Central memory CD4-positive, alpha-beta T cell (primary cell): ENCODE measurements around the gene TRABD.

ENCODE experiments used
- DNase-seq: peaks from one replicate; pipeline ENCODE4 v3.0.0; 2022

TRABD gene

DNA sequence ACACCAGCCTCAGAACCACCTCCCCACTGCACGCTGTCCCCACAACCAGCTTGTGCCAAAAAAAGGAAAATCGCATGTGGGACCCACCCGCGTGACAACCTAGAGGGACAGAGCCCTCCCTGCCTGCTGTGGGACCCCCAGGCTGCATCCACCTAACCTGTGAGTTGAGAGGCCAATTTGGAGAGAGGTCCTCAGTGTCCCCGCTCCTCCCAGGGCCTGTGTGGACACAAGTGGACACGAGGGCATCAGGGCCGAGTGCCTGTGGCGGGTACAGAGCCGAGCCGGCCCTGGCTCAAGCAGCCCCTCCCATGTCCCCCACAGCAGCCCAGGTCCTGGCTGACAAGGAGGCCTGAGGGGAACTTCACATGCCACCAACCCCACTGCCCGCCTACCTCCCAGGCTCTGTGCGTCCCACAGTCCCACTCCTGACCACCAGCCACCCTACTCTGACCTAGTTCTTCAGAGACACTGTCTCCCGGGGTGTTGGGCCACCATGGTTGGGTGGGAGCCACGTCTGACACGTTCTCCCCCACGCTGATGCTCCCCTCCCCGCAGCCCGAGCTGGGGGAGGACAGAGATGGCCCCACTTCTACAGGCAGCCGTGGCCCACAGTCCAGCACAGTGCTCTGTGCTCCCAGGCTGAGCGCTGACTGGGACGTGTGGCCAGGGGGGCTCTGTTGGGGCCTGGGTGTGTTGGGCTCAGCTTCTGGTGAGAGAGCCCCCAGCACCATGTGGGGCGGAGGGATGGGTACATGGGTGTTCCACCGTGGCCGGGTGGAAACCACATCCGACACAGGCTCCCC lies 34.3 kb downstream of the TRABD start:
- DNase-seq, result no peak

DNA sequence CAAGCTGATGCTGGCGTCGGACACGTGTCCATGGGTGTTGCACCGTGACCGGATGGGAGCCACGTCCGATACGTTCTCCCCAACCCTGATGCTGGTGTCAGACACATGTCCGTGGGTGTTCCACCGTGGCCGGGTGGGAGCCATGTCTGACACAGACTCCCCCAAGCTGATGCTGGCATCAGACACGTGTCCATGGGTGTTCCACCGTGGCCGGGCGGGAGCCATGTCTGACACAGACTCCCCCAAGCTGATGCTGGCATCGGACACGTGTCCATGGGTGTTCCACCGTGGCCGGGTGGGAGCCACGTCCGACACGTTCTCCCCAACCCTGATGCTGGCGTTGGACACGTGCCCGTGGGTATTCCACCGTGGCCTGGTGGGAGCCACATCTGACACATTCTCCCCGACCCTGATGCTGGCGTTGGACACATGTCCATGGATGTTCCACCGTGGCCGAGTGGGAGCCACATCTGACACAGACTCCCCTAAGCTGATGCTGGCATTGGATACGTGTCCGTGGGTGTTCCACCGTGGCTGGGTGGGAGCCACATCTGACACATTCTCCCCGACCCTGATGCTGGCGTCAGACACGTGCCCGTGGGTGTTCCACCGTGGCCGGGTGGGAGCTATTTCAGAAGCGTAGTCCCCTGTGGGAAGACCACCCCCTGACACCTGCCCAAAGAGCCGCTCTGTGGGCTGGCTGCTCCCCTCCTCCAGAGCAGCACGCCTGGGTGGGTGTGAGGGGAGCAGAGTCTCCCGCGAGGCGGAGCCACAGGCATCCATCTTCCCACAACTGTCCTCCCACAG lies 35.1 kb downstream of the TRABD start:
- no peak for DNase-seq

DNA sequence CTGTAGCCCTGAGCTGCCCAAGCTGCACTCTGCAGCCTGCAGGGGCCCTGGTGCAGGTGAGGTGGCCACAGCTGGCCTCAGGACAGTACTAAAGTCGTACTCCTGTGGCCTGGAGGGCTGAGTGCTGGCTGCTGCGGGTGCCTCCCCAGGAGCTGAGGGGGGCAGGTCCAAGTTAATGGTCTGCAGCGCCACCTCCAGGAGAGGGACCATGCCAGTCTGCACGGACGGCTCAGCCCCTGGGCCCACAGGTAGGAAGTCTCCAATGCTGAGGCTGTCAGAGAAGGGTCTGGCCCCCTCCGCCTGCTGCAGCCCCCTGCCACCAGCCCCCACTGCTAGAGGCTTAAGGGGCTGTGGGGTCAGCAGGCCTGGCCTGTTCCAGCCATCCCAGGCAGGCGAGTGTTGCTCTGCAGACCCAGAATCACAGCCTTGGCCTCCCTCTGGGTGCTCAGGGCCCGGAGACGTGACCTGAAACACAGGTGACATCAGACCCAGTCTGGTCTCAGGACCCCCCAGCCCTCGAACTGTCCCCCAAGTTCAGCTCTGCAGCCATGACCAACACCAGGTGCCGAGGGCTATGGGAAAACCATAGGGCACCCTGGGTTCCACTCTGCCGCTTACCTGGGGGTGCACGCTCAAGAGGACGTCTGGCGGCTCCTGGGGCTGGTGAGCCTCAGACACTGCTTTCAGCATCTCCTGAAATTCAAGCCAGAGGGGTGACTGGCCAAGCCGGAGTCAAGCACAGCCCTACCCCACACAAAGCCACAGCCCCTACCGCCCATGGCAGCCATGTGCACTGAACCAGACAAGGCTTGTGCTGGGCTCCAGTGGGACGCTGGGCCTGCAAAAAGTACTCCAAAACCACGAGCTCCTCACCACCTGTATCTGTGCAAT lies 35.9 kb downstream of the TRABD start:
- no peak for DNase-seq

DNA sequence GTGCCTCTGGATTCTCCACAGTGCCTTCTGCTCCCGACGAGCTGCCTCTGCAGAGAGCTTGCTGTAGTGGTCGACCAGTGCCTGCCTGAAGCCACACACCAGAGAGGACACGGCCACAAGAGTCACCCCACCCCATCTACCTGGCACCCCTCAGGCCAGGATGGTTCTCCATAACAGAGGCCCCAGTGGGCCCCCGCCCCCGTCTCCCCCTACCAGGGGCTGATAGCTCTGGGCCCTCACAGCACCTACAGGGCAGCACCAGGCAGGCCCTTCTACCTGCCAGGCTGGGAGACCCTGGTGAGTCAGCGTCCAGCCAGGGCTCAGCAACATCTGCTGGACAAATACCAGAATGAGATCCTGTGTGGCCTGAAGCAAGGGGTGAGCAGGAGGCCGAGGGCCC lies 36.8 kb downstream of the TRABD start:
- DNase-seq, result no peak

DNA sequence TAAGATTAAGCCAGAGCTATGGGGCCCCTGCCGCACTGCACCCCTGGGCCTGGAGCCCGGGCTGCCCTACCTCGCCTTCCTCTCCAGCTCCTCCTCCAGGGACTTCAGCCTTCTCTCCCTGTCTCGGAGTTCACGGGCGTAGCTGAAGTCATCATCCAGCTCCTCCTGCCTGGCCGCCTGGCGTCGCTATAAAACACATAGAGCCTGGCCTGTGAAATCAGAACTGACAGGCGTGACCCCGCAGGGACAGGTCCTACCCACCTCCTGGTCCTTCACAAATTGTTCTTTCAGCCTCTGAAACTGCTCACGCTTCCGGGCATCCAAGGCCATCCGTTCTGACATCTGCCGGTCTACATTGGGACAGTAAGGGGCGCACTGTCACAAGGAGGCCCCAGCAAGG lies 38.4 kb downstream of the TRABD start:
- DNase-seq, result no peak

DNA sequence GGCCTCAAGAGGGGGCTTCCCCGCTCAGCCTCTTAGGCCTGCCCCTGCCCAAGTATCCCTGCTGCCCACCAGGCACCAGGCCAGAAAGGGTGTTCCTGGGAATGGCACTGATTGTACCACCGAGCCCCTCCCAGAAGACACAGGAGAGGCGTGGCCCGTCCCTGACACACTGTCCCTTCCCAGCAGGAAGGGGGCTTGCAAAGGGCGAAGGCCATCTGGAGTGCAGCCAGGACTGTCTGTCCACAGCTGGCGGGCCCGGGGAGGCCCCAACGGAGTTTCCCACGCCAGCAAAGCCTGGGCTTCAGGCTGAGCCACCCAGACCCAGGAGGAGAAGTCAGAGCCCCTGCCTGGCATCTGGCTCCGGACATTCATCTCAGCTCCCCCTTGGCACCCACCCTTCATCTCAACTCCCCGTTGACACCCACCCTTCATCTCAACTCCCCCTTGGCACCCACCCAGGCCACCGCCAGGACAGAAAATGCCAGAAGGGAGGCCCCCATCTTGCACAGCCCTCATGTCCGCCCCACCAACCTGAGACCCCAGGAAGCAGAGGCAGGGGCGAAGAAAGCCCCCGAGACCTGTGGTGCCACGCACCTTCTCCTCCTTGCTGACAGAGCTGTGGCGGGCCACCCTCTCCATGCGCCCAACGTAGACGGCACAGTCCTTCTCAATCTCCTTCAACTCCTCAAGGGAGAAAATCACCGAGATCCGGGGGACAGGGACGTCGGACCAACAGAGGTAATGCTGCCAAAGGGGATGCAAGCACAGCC lies 39.7 kb downstream of the TRABD start:
- DNase-seq, result no peak

DNA sequence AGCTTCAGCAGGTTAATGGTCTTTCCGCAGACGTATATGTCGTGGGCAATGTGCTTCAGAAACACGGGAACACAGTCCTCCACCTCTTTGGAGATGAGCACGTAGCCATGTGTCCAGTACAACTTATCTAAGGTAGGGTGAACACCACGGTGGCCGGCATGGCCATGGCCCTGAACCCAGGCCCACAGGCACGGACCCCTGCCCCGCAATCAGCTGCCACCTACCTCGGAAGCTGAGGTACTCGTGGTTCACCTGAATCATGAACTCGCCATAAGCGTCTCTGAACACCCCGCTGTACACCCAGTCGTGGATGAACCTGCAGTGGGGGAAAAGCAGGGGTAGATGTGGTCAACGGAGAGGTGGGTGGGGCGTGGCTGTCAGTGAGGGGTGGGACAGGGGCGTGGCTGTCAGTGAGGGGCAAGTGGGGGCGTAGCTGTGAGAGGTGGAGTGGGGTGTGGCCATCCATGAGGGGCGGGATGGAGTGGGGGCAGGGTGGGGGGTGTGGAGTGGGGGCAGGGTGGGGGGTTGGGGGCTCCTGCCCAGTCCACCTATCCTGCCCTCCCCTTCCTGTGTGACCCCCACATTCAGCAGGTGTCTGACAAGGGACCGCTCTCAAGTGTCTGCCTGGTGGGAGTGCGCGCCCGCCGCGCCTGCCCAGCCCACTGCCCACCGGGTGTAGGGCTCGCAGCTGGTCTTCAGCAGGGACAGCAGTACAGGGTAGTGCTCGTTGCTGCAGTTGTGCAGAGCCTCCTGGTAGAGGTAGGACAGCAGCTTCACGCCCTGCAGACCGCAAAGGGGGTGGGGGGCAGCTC lies 40.6 kb downstream of the TRABD start:
- DNase-seq, result no peak

DNA sequence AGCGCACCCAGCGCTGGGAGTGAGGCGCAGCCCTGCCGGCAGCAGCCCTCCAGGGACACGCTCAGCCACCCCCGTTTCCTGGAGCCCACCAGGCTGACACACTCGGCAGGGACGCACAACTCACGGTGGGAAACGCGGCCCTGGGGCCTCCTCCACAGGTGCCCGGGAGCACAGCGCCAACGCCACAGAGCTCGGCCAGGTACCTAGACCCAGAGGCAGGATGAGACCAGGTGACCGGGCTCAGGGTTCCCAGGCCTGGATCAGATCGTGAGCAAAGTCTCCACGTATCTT lies 41.1 kb downstream of the TRABD start:
- no peak for DNase-seq

DNA sequence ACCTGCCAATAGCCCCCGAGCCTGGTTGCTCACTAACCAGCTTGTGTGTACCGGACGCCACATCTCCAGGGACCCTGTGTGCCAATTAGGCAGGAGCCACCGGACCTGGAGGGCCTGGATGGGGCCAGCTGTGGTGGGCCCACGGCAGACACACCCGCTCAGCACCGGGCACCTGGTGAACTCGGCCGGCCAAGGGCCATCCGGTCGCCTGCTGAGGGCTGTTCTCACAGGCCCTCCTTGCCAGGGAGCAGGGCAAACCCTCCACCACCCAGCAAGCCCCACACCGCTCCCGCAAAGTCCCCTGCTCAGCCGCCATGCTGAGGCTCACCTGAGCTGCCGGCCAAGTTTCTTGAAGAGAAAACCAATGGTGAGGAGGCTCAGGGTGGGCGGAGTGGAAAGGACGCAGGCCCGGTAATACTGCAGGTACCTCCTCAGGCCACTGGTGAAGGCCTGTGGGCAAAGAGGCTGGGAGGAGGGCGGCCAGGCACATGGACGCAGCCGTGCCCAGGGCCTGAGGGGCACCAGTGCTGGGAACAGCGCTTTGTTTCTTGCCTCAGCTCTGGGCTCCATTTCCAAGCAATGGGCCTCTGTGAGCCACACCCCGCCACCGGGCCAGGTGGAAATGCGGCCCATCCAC lies 42.0 kb downstream of the TRABD start:
- no peak for DNase-seq

DNA sequence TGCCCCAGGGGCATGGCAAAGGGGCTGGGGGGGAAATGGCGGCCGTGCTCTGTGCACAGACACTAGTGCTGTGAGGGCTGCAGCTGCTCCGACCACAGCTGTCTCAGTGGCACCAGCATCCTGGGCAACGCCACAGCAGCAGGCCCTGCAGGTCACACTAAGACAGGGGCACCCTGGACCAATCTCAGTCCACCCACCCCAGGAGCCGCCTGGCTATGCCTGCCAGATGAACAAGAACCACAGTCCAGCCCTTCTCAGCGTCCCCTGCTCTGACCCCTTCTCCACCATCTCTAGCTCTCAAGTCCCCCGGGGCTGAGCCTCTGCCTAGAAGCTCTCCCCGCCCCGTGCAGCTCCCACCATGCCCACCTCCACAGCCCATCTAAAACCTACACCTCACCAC lies 42.7 kb downstream of the TRABD start:
- DNase-seq, result no peak

DNA sequence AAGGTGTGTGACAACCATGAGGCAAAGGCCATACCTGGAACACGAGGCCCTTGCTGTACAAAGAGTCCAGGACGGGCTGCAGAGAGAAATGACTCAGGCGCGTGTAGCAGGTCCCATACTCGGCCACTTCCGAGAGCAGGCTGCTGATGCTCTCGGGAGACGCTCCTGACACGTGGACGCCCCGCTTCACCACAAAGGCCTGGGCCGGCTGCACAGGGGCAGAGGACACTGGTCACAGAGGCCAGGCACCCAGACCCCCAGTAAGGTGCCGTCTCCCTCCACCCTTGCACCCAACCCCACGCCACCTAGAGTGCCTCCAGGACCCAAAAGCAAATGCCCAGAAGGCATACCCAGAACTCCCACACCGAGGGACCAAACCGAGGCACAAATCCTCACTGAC lies 43.7 kb downstream of the TRABD start:
- no peak for DNase-seq

DNA sequence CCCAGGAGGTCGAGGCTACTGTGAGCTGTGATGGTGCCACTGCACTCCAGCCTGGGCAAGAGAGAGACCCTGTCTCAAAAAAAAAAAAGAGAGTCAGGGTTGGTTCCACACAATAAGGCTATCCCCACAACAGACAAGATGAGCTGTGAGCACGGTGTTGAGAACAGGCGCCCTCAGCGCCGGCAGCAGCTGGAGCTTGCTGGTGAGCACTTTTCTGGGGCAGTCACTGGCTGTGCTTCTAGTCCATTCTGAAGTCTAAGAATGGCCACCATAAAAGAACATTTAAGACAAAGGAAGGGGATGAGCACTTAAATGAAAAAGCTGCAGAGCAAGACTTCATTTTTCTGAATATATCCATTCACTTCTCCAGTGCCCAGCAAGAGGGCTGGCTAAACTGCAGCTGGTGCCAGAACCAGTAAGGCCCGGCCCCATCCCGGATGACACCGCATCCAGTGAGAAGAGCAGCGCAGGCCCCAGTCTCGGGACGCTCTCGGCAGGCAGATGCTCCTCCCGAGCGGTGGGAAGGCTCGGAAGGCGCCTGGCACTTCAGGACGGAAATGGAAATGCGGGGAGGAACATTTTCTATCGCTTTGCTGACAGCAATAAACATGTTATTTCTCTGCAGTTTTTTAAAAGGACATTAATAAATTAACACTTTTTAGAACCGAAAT lies 46.9 kb downstream of the TRABD start:
- no peak for DNase-seq

DNA sequence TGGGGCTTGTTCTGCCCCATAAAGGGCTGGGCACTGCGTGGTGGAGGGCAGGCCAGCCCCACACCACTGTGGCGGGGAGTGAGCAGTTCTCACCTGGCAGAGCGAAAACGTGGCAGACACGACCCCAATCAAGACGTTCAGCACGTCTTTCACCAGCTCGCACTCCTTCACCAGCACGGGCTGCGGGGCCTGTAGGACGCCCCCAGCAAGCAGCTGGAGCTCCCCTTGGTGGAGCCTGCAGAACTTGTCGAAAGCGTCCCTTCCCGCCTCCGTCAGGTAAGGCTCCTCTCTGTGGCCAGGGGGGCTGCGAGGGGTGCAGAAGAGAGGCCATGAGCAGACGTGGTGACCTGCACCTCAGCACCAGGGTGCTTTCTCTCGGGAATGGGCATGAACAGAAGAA lies 47.5 kb downstream of the TRABD start:
- DNase-seq, result no peak

DNA sequence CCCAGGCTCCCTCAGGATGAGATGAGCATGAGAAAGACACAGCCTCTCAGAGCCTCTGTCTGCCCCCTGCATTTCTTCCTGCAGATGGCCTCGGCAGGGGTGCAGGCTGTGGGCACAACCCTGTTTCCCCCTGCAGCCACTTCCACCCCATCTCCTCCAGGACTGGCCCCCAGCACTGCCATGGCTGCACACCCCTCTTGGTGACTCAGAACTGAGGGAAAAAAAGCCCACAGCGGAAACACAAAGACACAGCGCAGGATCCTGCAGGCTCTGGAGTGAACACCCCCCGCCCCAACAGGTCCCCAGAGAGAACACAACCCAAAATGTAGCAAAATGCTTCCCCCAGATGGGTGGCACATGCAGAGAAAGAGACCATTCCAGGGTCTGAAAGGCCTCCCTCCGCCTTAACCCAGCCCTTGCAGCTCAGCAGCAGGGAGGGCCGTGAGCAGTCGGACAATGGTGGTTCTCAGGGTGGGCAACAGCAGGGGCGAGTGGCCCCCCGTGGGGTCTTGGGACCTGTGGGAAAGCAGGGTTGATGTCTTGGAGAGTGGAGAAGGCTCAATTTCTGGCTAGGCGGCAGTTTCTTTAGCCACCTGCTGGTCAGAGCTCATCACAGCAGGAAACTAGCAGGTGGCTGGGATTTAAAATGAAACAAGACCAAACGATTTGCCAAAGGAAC lies 51.2 kb downstream of the TRABD start:
- DNase-seq, result no peak

DNA sequence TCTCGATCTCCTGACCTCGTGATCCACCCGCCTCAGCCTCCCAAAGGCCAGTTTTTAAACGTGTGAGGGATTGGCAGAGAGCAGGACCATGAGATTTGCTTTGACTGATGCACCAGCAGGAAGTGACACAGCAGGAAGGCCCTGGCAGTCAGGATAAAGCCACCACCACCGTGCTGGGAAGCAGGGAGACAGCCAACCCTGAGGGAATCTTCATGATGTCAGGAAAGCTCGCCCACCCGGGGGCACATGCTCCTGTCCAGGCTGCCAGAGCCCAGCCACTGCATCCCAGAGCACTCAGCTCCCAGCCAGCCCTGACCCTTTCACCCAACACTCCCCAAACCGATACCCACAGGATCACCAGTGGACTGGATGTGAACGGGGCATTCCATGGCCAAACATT lies 53.0 kb downstream of the TRABD start:
- DNase-seq, result no peak

DNA sequence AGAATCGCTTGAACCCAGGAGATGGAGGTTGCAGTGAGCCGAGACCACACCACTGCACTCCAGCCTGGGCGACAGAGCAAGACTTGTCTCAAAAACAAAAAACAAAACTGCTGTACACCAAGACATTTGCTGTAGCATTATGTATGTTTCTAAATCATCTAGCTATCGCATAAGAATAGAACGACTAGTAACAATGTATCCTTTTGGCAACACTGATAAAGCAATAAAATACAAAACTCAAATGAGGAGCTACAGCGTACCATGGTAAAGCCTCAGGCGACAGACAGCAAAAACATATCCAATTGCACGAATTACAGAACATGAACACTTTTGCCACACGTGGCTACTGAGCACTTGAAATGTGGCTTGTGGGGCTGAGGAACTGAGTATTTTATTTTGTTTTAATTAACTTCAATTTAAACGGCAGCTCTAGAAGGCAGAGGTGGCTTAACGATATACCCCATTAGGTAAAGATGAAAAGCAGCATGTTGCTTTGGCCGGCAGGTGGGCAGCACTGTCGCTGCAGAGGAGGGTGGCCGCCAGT lies 56.8 kb downstream of the TRABD start:
- DNase-seq, result no peak

DNA sequence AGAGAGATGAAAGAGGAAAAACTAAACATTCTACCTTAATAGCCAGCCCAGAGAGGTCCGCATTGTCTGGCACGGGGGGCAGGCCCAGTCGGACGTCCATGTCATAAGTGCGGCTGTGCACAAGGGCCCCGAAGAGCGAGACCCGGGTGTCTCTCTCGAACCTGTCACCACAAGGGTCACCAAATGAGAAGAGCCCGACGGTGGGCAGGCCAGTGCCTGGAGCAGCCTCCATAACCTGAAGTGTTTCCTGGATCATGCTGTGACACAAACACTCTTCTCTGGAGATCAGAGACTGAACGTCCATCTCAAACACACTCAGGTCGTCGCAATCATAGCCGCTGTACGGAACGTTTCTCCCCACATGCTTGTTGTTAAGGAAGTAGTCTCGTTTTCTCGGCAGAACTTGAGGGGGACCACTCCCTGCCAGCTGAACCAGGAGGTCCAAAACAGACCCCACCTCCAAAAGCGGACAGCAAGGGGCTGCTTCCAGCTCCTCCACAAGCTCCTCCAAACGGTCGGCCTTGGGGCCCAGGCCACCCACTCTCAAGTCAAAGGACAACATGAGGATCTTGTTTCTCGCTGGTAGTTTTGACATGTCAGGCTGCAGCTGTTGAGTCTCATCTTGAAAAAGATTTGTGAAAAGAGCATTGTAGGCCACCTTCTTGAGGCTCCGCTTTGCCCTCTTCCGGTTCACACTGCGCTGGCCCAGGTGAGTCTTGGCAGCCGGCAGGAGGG lies 58.1 kb downstream of the TRABD start:
- DNase-seq, result no peak

DNA sequence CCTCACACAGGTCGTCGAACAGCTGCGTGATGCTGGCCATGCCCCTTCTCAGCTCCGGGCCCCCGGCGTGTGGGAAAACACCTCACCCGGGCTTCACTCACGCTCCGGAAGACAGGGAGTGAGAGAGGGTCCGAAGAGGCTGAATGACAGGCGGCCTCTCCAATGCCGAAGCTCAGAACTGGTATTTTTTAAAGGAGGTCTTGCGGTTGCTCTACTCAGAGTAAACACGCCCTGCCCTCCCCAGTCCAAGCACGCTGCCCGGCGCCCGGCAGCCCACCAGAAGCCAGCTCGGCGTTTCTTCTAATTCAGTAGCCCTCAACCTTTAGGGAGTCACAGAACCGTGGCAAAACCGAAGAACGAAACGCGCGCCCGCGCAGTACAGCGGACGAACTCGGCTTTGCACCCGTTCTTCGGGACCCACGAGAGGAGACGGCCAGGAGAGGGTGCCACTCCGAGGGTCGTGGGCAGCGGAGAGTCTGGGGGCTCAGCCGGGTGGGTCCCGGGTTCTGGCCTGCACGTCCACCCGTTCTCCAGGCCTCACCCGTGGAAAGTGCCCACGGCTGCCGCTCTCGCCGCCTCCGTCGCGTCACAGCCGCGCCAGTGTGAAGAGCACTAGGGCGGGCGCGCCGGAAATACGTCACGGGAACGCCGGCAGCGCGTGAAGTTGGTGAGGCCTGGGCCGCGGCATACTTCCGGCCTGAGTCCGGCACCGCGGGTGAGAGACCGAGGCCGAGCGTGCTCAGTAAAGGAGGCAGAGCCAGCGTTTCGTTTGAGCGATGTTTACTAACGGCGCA lies 58.9 kb downstream of the TRABD start, which contains the start of gene TUBGCP6:
Gene TUBGCP6 (minus strand): TSS at position 604 of the 794 bp plus-strand sequence. CDS start 564 bp downstream, at position 40.
- DNase-seq, result peak; percentile 90
